Stimulated activated CD8-positive, alpha-beta memory T cell treated with anti-CD3 and anti-CD28 coated beads, Interleukin-7, amount 100 ng/mL, for 1 hour (primary cell): ENCODE results near the gene DHRSX.
"Not testable (repeated sequence)": the region's sequence is repeated elsewhere in the genome, so short reads cannot be mapped to it uniquely, and the experiment has no call there.

Source experiments
- DNase-seq, 2 donors: peaks; one replicate each; pipeline ENCODE4 v3.0.0-alpha.2; 2020; ENCODE audit warnings: low read depth in 2 of 2

Gene DHRSX

DNA sequence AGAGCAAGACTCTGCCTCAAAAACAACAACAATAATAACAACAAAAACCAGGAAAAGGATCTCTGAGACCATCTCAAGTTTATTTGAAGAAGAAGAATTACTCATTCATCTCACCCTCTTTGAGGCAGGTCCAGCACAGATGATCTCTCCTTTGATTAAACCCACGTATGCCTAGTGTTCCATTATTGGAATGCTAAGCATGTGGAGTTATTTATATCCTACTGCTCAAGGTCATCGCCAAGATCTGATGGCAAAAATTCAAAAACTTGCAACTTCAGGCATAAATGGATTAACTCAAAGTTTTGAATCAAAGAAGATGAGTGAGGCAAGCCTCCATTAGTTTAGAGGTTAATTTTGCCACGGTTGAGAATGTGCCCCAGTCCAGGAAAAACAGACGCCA, 184.2 kb downstream of the DHRSX start:
- DNase-seq = no peak

DNA sequence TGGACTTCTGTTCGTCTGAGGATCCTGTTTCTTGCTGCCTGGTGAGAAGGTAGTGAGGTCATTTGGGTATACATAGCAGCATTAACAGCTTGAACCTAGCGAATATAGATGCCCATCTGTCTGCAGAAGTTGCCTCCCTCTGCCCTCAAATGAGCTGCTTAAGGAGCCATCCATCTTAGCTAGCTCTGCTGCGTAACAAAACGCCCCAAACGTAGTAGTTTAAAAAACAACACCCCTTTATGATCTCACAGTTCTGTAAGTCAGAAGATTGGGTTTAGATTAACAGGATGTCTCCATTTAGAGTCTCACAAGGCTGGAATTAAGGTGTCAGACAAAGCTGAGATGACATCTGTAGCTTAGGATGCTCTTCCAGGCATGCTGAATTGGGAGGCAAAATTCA, 185.3 kb downstream of the DHRSX start:
- DNase-seq = no peak

DNA sequence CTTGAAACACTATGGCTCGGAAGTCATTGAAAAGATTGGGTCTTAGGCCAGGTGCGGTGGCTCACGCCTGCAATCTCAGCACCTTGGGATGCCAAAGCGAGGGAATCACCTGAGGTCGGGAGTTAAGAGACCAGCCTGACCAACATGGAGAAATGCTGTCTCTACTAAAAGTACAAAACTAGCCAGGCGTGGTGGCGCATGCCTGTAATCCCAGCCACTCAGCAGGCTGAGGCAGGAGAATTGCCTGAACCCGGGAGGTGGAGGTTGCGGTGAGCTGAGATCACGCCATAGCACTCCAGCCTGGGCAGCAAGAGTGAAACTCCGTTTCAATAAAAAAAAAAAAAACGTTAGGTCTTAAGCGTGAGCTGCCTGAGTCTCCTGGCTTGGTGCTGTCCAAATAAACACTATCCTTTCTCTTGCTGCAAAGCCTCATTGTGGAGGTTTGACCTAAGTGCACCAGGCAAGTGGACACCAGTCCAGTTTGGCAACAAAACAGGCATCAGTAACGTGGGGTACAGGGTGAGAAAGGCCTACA, 185.9 kb downstream of the DHRSX start:
- no peak for DNase-seq

DNA sequence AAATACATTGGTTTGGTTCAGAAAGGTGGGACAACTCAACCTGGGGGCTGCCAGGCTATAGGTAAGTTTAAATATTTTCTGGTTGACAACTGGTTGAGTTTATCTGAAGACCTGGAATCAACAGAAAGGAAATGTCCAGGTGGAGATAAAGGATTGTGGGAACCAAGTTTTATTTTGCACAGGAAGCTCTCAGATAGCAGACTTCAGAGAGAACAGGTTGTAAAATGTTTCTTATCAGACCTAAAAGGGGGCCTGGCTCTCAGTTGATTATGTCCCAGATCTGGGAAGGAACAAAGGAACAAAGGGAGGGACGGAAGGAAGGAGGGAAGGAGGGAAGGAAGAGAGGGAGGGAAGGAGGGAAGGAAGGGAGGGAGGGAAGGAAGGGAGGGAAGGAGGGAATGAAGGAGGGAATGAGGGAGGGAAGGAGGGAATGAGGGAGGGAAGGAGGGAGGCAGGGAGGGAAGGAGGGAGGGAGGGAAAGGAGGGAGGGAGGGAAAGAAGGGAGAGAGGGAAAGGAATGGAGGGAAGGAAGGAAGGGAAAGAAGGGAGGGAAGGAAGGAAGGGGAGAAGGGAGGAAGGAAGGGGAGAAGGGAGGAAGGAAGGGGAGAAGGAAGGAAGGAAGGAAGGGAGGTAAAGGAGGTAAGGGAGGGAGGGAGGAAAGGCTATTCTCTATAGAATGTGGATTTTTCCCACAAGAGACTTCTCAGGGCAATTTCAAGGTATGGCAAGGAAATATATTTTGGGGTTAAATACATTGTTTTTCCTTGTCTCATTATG, 186.7 kb downstream of the DHRSX start:
- no peak for DNase-seq

DNA sequence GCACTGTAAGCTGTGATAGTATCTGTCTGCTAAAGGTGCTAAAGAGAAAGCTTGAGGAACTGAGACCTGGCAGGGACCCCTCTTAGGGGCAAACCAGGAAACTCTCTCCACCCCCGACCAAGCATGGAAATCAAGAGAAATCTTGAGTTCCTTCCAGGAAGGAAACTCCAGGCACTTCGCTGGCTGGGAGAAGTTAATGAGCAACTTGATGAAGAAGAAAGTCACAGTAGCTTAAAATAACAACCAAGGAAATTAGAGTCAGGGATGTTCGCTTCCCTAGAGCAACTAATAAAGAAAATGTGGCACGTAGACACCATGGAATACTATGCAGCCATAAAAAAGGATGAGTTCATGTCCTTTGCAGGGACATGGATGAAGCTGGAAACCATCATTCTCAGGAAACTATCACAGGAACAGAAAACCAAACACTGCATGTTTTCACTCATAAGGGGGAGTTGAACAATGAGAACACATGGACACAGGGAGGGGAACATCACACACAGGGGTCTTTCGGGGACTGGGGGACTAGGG, 188.7 kb downstream of the DHRSX start:
- DNase-seq = not testable (repeated sequence)

DNA sequence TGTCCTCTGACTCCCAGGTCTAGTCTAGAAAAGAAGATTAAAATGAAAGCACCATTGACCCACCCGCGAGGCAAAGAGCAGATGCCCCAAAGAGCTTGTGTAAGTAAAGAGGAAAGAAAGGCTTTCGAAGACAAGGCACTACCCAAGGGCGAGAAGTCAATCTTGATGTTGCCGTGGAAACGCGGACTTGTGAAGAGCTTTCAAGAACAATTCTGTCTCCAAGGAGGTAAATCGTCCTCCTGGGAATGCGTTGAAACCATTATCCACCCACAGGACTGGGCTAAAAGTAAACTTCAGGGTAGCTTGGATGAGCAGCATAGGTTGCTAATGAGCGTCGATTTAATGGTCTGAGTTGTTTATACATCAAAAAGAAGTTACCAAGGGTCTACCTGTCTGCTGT, 189.3 kb downstream of the DHRSX start:
- DNase-seq = no peak

DNA sequence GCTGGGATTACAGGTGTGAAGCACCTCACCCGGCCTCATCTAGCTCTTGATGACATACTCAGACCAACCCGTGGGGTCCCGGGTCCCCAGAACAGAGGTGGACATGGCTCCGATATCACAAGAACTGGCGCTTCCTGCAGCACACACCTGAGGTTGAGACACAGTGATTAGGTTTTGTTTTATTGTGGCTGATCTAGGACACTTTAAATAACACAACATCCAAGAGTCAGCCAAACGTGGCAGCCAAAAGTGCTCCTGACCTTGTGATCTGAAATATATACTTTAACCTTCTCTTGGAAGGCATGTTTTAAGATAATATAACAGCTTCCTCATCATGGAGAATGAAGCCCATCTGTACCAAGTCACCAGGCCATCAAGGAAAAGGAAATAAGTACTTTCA, 198.9 kb downstream of the DHRSX start:
- no peak for DNase-seq

DNA sequence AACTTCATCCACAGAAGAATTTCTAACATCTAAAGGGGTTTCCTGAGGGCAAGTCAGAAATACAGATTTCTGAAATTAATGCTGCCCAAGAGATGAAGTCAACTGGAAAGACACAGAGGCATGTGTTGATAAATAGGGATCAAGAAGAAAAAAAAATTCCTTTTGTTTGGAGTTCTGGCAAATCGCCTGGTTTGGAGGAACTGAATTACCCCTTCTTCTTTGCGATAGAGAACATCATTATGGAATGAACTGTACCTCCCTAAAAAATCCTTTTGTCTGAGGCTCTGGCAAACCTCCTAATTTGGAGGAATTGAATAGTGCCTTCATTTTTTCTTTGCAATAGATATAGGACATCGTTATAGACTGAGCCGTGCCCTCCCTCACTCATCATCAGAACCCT, 200.9 kb downstream of the DHRSX start:
- no peak for DNase-seq

DNA sequence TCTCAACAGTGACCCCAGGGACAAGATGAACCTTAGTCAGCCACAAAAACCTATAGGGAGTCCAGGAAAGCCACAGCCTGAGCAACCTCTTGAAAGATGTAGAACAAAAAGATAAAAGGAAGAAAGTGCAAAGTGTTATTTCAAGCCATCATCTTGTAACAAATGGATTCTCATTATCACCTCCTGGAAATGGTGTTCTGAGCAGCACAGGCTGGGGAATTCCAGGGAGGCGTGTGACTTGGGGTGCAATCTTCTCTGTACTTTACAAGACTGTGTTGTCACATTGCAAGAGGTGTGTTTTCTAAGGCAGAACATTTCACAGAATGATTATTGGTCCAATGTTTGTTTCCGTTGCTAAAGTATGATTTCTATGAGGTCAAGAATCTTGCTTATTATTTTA, 214.0 kb downstream of the DHRSX start:
- no peak for DNase-seq

DNA sequence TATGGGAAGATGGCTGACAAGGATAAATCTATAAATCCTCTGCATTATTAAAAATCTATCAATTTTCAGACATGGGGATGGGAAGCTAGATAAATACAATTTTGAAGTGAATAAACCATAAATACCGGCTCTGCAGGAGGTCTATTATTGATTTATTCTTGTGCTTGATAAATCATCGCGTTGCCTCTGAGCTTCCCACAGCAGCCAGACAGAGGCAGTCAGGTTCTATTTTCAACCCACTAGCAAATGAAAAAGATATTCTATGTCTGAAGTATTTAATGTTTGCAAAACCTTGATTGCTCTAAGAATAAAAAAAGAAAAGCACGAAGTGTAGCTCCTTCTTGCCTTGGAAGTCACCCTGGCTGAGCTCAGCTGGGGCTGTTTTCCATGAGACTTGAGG, 216.2 kb downstream of the DHRSX start:
- DNase-seq = no peak

DNA sequence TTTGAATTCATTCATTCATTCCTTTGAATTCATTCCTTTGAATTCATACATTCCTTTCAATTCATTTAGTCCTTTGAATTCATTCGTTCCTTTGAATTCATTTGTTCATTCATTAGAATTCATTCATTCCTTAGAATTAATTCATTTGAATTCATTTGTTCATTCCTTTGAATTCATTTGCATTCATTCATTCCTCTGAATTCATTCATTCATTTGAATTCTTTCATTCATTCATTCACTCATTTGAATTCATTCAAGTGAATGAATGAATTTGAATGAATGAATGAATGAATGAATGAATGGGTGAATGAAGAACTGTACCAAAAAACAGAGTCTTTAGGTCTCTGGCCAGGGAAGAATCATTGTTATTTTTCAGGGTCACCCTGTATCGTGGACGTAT, 216.6 kb downstream of the DHRSX start:
- DNase-seq = no peak

DNA sequence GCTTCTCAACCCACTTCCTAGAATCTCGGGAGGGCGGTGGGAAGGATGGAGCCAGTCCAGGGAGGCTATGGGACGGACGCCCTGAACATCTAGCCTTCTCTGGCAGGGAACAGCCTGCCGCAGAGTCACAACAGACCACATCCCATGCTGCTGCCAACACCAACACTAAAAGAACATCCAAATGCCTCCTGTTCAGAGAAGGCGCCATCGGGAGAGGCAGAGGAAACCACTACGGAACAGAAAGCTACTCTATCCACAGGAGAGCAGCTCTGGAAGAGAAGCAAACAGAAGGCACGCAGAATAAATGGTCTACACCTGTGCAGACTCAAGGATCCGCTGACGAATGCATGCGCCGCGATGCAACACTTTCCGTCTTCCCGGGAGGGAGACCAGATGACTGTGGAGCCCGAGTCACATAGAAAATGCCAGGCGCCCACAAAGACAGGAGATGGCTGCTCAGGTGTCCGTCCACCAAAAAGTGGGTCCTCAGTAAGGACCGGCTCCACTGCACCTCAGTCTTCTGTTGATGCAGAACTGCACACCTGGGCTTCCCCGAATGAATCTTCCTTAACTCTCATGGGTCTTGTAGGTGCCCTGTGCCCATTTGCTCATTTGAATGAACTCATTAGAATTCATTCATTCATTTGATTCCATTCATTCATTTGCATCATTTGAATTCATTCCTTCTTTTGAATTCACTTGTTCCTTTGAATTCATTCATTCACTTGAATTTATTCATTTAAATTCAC, 217.5 kb downstream of the DHRSX start:
- DNase-seq = no peak

DNA sequence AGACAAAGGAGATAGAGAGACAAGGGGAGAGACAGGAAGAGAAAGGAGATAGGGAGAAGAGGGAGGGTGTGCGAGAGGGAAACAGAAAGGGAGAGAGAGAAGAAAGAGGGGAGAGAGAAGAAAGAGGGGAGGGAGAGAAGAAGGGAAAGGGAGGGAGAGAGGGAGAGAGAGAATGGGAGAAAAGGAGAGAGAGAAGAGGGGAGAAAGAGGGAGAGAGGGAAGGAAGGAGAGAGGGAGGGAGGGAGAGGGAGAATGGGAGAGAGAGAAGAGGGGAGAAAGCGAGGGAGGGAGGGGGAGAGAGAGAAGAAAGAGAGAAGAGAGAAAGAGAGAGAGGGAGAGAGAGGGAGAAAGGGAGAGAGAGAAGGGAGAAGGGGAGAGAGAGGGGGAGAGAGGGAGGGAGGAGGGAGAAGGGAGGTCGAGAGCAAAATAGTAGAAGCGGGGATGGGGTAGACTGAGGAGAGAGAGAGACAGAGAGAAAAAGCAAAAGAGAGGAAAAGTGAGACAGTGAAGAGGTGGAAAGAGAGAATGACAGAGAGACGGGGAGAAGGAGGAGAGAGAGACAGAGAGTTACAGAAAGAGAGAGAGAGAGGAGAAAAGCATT, 218.2 kb downstream of the DHRSX start:
- no peak for DNase-seq

DNA sequence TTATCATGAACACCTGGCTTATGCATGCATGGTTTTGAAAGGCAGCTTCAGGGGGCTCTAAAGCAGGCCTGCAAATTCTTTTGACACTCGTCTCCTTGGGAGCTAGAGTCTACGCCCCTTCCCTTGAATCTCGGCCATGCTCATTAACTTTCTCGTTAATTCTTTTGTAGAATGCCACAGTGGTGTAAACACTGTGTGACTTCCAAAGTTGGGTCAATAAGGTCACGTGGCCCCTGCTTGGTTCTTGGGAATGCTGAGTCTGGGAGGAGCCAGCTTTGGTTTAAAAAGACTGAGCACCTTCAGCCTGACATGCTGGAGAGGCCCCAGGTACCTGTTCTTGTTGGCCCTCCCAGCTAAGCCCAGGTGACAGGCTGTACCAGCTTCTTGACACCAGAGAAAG, 228.4 kb downstream of the DHRSX start:
- DNase-seq = no peak

DNA sequence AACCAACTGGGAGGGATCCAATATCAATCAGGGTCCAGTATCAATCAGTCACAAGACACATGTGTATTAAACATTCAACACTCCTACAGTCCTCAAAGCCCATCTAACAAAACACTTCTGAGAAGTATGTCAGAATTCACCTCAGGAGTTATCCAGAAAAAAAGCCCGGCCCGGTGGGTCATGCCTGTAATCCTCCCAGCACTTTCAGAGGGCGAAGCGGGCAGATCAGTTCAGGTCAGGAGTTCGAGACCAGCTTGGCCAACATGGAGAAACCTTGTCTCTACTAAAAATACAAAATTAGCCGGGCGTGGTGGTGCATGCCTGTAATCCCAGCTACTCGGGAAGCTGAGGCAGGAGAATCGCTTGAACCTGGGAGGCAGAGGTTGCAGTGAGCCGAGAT, 229.2 kb downstream of the DHRSX start:
- not testable (repeated sequence) for DNase-seq

DNA sequence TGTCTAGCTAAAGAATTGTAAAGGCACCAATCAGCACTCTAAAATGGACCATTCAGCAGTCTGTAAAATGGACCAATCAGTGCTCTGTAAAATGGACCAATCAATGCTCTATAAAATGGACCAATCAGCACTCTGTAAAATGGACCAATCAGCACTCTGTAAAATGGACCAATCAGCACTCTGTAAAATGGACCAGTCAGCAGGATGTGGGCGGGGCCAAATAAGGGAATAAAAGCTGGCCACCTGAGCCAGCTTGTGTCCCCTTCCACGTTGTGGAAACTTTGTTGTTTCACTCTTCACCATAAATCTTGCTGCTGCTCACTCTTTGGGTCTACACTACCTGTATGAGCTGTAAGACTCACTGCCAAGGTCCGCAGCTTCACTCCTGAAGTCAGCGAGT, 230.0 kb downstream of the DHRSX start:
- DNase-seq = not testable (repeated sequence)

DNA sequence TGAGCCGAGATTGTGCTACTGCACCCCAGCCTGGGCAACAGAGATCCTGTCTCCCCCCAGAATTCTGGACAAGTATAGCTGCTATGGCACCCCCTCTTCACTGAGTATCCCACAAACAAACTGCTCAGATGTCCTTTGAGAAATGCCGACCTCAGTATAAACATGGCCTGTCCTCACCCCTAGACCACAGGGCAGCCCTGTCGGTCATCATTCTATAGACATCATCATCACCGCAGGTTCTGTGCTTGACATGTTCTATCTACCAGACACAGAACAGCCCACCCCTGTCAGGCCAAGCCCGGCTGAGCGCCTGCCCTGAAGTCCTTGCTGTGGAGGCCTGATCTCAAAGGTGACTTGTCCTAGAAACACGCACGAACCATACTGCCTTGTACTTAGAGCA, 232.9 kb downstream of the DHRSX start:
- no peak for DNase-seq

DNA sequence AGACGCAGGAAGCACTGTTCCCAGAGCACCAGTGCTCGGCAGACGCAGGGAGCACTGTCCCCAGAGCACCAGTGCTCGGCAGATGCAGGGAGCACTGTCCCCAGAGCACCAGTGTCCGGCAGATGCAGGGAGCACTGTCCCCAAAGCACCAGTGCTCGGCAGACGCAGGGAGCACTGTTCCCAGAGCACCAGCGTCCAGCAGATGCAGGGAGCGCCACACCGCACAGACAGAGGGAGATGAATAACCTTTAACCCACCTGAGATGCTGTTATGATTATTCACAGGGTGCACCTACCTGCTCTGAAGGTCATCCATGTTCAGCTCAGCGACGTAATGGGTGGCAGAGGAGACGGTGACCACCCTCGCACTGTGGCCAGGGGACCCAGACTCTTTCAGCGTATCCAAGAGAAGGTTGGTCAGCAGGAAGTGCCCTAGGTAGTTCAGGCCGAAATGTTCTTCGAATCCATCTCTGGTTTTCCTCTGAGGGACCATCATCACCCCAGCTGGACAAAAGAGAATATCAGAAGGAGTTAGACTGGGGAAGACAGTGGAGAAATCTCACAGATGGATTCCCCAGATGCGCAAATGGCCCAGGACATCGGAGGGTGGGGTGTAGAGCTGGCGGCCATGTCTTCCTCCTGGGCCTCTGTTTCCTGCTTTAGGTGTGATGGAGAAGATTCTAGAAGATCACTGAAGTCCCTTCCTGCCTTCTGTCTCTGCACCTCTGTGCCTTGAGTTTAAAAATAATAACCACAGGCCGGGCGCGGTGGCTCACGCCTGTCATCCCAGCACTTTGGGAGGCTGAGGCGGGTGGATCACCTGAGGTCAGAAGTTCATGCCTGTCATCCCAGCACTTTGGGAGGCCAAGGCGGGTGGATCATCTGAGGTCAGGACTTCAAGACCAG, 234.1 kb downstream of the DHRSX start:
- DNase-seq = no peak

DNA sequence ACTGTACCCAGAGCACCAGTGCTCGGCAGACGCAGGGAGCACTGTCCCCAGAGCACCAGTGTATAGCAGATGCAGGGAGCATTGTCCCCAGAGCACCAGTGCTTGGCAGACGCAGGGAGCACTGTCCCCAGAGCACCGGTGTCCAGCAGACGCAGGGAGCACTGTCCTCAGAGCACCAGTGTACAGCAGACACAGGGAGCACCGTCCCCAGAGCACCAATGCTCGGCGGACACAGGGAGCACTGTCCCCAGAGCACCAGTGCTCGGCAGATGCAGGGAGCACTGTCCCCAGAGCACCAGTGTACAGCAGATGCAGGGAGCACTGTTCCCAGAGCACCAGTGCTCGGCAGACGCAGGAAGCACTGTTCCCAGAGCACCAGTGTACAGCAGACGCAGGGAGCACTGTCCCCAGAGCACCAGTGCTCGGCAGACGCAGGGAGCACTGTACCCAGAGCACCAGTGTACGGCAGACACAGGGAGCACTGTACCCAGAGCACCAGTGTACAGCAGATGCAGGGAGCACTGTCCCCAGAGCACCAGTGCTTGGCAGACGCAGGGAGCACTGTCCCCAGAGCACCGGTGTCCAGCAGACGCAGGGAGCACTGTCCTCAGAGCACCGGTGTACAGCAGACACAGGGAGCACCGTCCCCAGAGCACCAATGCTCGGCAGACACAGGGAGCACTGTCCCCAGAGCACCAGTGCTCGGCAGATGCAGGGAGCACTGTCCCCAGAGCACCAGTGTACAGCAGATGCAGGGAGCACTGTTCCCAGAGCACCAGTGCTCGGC, 234.9 kb downstream of the DHRSX start:
- not testable (repeated sequence) for DNase-seq

DNA sequence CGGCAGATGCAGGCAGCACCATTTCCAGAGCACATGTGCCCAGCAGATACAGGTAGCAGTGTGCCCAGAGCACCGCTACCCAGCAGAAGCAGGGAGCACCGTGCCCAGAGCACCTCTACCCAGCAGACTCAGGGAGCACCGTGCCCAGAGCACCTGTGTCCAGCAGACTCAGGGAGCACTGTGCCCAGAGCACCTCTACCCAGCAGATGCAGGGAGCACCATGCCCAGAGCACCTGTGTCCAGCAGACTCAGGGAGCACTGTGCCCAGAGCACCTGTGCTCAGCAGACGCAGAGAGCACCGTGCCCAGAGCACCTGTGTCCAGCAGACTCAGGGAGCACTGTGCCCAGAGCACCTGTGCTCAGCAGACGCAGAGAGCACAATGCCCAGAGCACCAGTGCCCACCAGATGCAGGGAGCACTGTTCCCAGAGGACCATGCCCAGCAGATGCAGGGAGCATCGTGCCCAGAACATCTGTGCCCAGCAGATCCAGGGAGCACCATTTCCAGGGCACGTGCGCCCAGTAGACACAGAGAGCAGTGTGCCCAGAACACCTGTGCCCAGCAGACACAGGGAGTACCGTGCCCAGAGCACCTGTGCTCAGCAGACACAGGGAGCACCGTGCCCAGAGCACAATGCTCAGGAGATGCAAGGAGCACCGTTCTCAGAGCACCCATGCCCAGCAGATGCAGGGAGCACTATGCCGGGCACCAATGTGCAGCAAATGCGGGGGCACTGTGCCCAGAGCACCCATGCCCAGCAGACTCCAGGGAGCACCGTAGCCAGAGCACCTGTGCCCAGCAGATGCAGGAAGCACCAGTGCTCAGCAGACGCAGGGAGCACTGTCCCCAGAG, 236.4 kb downstream of the DHRSX start:
- no peak for DNase-seq
